HG03442 (cell line): ENCODE measurements around the gene ANKRD13A.
"Not testable (repeated sequence)": the region's sequence is repeated elsewhere in the genome, so short reads cannot be mapped to it uniquely, and the experiment has no call there.

Experiments used
- ATAC-seq: cut with Tn5 transposase; IDR thresholded peaks from one replicate; pipeline ENCODE4 v1.9.1; 2021; ENCODE audit warnings: mild to moderate bottlenecking, moderate library complexity; ENCODE audit not compliant: unreplicated experiment

Gene ANKRD13A

GRCh38 chr12:110077800-110078199 lies 78.6 kb downstream of the ANKRD13A start:
- no peak for ATAC-seq

GRCh38 chr12:110079477-110080400 lies 80.5 kb downstream of the ANKRD13A start:
- ATAC-seq: peak; percentile 73

- ATAC-seq: no peak
Measured at GRCh38 chr12:110080410-110080809, 81.2 kb downstream of the ANKRD13A start.

- no peak for ATAC-seq
Measured at GRCh38 chr12:110084314-110085015, 85.2 kb downstream of the ANKRD13A start.

GRCh38 chr12:110088216-110088615 lies 89.0 kb downstream of the ANKRD13A start:
- ATAC-seq: not testable (repeated sequence)

- ATAC-seq: no peak
Measured at GRCh38 chr12:110088936-110089335, 89.7 kb downstream of the ANKRD13A start.
